Measurements from ENCODE around the gene VPS51.

The VPS51 gene

GRCh38 chr11:65103476-65103875 lies 7.5 kb downstream of the VPS51 start:
- Histone ChIP-seq H3K27ac (no peak overlapping the region), H3K4me3 (no peak overlapping the region)
- TF ChIP-seq CTCF (IDR thresholded peaks at IDR 0.05) = no peak
- DNase-seq (ENCODE audit: low spot score) = no peak

GRCh38 chr11:65104628-65105027 lies 8.6 kb downstream of the VPS51 start:
- H3K27ac ChIP-seq = no peak overlapping the region

GRCh38 chr11:65107078-65107477 lies 11.1 kb downstream of the VPS51 start:
- Histone ChIP-seq H3K27ac (no peak overlapping the region), H3K4me3 (no peak overlapping the region)
- no peak for TF ChIP-seq CTCF (IDR thresholded peaks at IDR 0.05)
- no peak for DNase-seq (ENCODE audit: low spot score)

More at GRCh38 chr11:65104628-65105027, 8.6 kb downstream of the VPS51 start:
- no peak for DNase-seq (ENCODE audit: low spot score)
- H3K4me3 ChIP-seq = no peak overlapping the region
- no peak for TF ChIP-seq CTCF (IDR thresholded peaks at IDR 0.05)

GRCh38 chr11:65107751-65108468 lies 11.9 kb downstream of the VPS51 start:
- no peak overlapping the region for H3K4me3 ChIP-seq
- no peak for DNase-seq (ENCODE audit: low spot score)
- TF ChIP-seq CTCF (IDR thresholded peaks at IDR 0.05) = no peak
- H3K27ac ChIP-seq = no peak overlapping the region

GRCh38 chr11:65108469-65109123 lies 12.6 kb downstream of the VPS51 start:
- Histone ChIP-seq H3K27ac (no peak overlapping the region), H3K4me3 (no peak overlapping the region)
- TF ChIP-seq CTCF (IDR thresholded peaks at IDR 0.05) = no peak
- DNase-seq (ENCODE audit: low spot score) = no peak

- no peak overlapping the region for H3K27ac ChIP-seq
- no peak for DNase-seq (ENCODE audit: low spot score)
- TF ChIP-seq CTCF (IDR thresholded peaks at IDR 0.05) = no peak
- no peak overlapping the region for H3K4me3 ChIP-seq
Measured at GRCh38 chr11:65109231-65110198, 13.5 kb downstream of the VPS51 start.
